Measurements from ENCODE around the gene DUSP22.
"Not testable (repeated sequence)": the region's sequence is repeated elsewhere in the genome, so short reads cannot be mapped to it uniquely, and the experiment has no call there.

DUSP22 gene

DNA sequence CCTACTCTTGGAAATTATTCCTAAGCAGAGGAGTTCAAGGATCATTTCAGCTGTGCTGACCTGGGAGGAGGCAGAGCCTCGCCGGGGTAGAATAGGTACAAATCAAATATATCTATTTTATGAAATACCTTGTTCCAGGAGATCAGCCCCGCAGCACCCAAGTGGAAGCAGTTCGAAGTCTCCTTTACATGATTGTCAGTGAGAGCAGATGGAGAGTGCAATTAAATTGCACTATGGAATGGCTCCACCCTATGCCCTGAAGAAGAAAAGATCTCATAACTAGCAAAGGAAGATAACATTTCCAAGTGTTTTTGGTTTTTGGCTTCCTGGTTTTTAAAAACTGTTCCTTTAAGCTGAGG, 31.4 kb downstream of the DUSP22 start:
- no peak for DNase-seq (ENCODE audit: low read depth in 2 of 2)

DNA sequence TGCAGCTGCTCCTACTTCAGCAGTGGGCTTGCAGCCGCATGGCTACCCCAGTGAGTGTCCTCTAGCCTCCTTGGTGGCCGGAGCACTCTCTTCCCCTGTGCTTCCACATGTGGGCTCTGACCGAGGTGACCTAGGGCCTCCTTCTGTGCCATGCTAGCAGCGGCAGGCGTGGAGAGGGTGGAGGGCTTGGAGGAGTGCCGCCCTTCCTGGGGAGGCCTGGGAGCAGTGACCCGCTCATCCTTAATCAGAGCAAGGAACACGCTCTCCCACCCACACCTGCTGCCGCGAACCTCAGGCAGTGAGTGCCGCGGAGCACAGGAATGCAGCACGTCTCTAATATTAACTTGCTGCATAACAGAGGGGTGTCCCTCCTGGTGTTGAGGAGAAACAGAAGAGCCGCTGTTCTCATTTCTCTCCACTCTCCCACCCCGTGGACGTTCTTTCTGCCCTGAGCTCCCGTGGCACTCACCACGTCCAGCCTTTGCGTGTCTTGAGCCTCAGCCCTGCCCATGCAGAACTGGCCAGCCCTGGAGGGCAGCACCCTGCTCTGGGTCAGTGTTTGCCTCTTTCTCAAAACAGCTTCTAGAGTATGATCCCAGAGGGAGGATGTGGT, 31.9 kb downstream of the DUSP22 start:
- DNase-seq (ENCODE audit: low read depth in 2 of 2), result no peak

DNA sequence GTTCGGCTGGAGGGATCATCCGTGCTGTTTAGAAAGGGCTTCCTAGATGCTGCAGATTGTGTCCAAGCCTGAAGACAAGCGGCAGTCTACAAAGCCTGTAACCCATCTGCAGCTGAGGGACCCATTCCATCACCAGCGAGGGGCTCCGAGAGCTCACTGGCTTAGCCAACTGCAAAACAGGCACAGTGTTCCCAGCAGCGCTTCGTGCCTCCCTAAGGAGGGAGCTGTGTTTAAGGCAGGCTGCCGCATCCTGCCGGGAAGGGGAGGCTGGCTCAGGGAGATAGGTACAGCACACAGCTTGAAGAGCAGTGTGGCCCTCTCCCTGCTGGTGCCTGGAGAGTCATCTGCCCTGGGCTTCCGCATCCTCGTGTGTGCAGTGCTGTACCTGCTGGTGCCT, 32.4 kb downstream of the DUSP22 start:
- no peak for DNase-seq (ENCODE audit: low read depth in 2 of 2)

DNA sequence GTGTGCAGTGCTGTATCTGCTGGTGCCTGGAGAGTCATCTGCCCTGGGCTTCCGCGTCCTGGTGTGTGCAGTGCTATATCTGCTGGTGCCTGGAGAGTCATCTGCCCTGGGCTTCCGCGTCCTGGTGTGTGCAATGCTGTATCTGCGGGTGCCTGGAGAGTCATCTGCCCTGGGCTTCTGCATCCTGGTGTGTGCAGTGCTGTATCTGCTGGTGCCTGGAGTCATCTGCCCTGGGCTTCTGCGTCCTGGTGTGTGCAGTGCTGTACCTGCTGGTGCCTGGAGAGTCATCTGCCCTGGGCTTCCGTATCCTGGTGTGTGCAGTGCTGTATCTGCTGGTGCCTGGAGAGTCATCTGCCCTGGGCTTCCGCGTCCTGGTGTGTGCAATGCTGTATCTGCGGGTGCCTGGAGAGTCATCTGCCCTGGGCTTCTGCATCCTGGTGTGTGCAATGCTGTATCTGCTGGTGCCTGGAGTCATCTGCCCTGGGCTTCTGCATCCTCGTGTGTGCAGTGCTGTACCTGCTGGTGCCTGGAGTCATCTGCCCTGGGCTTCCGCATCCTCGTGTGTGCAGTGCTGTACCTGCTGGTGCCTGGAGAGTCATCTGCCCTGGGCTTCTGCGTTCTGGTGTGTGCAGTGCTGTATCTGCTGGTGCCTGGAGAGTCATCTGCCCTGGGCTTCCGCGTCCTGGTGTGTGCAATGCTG, 33.0 kb downstream of the DUSP22 start:
- DNase-seq (ENCODE audit: low read depth in 2 of 2), result not testable (repeated sequence)

DNA sequence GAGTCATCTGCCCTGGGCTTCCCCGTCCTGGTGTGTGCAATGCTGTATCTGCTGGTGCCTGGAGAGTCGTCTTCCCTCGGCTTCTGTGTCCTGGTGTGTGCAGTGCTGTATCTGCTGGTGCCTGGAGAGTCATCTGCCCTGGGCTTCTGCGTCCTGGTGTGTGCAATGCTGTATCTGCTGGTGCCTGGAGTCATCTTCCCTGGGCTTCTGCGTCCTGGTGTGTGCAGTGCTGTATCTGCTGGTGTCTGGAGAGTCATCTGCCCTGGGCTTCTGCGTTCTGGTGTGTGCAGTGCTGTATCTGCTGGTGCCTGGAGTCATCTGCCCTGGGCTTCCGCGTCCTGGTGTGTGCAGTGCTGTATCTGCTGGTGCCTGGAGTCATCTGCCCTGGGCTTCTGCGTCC, 33.8 kb downstream of the DUSP22 start:
- DNase-seq (ENCODE audit: low read depth in 2 of 2), result not testable (repeated sequence)

DNA sequence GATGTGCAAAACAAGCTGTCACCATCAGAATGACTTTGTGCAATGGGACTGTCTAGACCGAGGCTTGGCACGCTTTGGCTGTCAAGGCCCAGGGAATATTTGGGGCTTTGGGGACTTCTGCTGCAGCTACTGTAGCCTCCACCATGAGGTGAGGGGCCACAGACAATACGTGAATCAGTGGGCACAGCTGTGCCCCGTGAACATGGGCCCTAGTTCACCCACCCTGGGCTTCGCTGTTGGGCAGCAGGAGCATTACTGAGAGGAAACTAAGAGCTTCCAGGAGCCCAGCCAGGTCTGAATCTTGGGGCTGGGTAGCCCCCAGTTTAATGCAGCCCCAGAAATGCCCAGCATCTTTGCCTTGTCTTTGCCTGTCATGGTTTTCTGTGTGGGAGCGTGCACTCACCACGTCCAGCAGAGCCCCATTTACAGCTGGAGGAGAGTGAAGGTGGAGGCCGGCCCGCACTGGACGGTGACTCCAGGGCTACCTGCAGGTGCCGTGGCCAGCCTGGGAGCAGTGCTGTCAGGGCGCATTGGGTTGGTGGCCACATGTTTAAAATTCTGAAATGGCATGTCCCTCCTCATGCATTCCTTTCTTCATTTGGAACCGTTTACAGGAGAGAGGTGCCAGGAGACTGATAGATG, 34.7 kb downstream of the DUSP22 start:
- no peak for DNase-seq (ENCODE audit: low read depth in 2 of 2)

DNA sequence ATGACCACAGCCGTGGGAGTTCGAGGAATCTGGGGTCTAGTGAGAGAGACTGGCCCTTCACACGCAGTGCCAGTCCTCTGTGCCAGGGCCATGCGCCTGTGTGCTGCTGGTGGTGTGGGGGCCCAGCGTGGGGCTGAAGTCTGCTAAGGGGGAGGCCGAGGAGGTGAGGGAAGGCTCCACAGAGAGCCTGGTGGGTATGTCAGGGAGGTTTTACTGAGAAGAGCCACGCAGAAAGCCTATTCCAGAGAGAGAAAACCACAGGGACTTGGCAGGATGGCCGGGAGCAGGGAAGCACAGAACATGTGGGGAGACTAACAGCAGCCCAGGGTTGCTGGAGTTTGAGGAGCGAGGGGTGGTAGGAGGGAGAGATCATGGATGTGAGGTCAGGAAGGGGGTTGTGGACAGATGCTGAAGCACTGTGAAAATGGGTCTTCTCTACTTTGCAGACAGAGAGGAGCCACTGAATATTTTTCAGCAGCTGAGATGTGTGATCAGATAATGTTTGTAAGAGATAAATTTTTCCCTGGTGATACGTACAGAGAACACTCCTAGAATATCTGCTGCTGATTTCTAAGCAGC, 35.3 kb downstream of the DUSP22 start:
- peak in 1 of 2 experiments; percentile 32 for DNase-seq (ENCODE audit: low read depth in 2 of 2)

DNA sequence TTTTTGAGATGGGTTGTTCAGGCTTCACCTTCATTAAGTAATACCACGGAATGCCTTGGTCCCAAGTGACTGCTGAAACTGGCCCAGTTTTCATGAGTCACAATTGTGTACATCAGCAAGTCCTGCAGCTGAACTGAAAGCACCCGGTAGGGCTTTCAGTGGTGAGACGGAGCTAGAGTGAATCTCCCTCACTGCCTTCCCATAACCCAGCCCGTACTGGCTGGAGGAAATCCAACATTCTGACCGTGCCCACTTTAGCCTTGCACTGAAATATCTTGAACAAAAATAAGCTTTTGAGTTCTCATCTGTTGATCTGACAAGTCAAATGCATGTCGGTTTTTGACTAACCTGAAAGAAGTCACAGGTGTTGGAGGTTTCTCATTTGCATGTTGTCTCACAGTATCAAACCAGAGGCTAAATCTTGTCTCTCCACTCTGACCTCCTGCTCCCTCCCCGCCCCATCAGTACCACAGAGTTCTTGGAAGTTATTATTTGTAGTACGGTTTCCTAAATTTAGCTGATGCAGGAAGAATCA, 35.9 kb downstream of the DUSP22 start:
- DNase-seq (ENCODE audit: low read depth in 2 of 2), result peak; percentile 82 to 84

DNA sequence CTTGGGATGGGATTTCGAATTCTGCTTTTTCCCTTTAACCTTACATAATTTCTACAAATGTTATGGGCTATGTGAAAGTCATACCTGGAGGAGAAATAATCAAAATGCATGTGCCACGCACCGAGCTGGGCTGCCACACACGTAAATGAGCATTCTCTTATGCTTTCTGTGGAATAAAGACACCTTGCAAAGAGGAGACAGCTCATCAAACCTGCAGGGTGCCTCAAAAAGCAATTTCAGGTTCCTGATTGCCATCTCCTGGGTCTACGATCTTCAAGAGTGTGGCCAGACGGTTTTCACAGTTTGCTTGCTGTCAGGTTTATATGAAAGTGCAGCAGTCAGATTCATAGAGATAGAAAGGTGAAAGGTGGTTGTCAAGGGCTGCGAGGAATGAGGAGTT, 36.6 kb downstream of the DUSP22 start:
- DNase-seq (ENCODE audit: low read depth in 2 of 2), result no peak

DNA sequence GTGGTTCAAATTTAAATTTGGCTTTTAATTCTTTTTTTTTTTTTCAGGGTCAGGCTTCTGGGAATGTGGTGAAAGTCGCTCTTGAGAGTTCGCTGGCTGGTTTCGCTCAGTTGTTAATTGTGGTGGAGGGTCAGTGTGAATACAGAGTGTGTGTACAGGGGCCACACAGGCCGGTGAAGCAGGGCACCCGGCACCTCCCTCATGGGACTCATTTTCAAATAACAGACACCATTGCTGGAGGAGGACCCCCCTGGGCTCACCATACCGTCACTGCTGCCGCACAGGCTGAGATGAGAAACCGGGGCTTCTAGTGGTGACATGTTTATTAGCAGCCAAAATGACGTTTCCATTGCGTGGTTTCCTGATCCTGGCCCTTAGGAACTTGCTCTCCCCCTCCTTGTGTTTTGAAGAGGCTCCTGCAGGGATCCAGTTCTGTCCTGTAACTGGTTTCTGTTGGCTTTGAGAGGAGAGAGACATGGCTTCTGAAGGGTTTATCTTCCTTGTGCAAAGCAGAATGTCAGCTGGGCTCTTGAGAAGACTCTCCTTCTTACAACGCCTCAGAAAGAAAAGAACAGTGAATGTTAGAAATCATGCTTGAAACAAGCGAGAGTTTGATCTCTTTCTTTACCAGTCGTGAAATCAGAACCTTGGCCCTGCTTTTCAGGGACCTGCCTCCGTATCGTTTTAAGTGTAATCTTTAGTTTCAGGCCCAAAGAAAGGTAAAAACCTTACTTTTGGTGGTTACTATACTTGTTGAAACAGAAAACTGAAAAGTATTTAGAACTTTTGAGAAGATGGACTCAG, 37.8 kb downstream of the DUSP22 start:
- DNase-seq (ENCODE audit: low read depth in 2 of 2), result peak; percentile 55 to 56

DNA sequence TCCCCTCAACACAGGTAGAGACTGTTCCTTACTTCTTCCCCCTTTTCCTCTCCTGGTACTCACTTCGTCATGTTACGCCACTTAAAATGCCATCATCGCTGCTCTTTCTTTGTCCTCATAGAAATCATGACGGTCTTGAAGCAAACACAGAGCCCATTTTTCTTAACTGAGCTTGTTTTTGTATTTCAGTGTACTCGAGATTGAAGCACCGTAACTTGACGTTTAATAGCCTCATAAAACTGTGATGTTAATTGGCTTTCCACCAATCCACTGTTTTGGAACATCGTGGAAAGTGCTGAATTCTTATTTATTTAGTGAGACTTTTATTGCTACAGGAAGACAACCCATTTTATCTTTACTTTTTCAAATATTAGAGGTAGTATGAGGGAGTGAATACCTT, 38.7 kb downstream of the DUSP22 start:
- DNase-seq (ENCODE audit: low read depth in 2 of 2), result no peak

DNA sequence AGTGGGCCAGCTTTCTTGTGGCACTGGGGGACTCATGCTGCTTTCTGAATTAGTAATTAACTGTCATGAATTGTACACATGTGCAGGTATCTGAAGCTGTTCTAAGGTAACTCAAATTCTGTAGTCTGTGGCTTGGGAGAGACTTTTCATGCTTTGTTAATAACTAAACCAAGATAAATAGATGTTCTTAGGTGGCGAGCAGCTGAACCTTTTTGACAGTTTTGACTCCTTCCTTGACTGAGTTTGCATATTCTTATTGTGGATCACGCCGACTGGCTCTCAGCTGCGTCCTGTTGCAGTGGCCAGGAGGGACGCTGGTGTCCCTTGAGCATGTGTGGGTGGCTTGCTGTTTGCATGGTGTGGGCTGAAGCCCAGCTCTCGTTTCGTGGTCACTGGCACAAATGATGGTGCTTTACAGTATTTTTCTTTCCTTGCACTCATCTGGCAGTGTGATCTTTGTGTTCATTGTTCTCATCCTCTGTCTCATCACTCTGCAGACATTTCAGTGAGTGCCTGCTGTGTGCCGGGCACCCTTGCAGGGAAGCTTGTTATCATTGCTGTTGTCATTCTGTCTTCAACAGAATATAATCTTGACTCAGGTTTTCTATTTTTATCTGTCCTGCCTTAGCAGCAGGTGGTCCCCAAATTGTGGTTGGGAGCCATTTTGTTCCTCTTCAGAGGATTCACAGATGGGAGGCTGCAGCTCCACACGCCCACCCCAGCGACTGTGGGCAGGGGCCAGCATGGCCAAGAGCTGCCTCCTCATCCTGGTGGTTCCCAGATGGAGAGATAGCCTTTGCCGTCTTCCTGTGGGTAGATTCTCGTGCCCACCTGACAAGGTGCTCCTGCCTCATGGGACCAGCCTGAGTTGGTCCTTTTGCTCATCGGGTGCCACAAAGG, 39.6 kb downstream of the DUSP22 start:
- no peak for DNase-seq (ENCODE audit: low read depth in 2 of 2)

DNA sequence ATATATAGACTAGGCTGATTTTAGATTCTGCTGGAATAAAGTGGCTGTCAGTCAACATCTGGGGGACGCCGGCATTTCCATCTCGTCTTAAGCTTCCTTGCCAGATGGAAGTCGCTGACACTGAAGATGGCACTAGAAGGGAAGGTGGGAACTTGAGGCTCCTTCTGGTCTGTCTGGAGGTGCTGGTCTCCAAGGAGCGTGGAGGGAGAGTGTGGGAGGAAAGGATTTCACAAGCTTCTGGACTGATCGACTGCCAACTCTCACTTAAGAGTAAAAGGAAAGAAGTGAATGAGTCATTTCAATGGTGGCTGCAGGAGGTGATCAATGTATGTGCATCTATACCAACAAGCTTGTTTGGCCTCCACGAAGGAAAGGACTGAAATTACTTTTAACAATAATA, 40.4 kb downstream of the DUSP22 start:
- peak in 1 of 2 experiments; percentile 21 for DNase-seq (ENCODE audit: low read depth in 2 of 2)

DNA sequence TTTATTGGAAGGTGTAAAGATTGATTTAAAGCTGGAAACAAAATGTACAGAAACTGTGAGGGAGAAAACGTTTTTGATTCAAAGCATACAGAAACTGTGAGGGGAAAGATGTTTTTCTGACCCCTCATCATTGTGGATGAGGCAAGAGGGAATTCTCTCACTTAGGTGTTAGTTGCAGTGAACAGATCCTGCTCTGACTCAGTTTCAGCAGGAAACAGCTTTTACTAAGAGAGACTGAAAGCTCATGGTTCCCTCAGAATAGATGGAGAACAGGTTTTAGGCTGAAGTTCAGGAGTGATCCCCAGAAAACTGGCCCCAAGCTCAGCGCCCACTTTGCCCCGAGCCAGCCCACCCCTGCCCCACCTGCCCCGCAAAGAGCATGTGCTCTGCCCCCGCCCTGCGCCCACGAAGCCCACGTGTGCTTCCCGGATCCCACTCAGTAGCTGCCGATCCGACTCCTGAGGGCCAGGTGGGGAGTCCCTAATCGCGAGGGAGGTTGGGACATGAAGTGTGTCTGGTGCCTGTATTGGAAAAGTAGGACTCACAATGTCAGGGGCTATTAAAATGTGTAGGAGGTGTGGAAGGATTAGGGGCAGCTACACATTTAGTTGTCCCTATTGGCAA, 41.2 kb downstream of the DUSP22 start:
- DNase-seq (ENCODE audit: low read depth in 2 of 2), result no peak

DNA sequence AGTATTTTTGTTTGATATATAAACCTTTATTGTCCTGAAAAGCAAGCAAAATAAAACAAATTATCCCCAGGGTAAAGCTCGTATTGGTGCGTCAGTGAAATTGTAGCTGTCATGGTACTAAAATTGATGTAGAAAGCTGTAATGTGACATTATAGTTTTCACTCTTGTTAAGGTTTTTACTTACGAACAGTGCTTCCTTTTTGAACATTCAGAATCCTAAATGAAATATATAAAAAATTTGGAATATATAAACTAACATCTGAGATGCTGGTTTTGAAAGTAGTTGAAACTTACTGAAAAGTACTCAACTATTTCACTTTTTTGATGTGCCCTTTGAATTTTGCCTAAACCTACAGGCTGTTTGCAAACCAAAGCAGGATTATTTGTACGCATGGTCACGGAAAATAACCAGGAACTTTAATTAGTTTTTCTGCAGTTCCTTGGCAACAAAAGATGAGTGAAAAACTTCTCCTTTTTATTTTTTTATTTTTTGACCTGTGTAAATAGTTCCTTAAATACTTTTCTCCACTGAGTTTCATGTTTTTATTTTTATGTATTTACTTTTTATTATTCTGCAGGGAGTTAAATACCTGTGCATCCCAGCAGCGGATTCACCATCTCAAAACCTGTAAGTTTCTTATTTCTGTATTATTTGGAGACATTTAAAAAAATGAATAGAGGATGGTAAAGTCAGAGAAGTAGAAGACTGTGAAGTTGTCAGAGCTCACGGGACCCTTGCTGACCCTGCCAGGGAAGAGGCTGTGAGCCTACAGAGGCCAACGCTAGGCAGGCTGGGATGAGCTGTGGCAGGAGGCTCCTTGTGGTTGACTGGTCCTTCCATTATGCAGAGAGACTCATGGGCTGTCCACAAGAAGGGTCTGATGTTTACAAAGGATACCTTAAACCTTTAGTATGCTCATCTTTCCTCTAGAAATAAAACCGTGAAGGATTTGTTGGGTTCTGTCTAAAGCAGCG, 42.5 kb downstream of the DUSP22 start:
- no peak for DNase-seq (ENCODE audit: low read depth in 2 of 2)

DNA sequence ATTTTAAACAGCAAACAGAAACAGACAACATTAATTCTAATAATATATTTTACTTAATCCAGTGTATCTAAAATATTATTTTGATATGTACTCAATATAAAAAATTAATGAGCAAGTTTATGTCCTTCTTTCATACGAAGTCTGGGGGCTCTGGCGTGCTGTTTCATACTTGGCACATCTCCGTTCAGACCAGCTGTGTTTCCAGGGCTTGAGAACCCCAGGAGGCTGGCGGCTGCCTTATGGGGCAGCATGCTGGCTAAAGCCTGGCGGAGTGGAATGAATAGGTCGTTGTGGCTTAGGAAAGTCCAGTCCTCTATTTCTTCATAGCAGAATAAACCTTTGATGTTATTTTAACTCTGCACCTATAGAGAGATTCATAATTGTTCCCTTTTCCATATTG, 43.3 kb downstream of the DUSP22 start:
- DNase-seq (ENCODE audit: low read depth in 2 of 2), result no peak

DNA sequence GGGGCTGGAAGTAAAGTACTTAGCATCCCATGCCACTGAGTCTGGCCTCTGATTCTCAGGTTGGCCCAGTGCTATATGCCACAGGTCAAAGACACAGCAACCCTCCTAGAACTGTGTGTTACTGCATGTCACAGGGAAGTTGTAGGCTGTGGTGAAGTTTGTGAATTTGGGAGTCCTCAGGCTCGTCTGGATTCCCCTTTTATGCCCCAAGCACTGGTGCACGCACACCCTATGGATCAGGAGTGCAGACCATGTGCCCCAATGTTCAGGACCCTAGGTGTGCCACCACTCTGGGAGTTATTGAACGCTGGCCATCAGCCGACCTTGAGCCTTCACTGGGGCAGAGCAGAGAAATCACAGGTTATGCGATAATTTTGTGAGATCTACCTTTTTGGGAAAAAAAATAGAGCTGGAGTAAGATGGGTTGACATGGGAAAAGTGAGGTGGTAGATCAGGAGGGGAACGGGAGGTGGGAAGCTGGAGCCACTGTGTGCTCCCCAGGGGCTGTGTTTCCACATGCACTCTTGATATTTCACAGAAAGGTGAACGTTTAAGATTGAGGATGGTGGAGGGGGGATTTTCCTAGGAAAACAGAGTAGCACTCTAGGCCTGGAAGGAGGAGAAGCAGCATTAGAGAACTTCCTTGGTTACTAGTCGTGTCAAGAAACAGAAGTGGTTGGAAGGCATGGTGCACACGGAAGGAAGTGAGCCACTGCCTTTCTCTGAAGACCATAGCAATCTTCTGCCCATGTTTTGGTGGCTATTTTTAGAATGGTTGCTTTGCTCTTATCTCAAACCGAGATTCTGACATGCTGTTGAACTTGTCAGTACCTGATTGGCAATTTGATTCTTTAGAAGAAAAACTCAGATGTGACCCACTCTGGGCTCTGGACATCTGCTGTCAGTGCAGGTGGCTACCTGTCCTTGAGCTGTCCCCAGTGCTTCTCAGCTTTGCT, 44.1 kb downstream of the DUSP22 start:
- no peak for DNase-seq (ENCODE audit: low read depth in 2 of 2)

DNA sequence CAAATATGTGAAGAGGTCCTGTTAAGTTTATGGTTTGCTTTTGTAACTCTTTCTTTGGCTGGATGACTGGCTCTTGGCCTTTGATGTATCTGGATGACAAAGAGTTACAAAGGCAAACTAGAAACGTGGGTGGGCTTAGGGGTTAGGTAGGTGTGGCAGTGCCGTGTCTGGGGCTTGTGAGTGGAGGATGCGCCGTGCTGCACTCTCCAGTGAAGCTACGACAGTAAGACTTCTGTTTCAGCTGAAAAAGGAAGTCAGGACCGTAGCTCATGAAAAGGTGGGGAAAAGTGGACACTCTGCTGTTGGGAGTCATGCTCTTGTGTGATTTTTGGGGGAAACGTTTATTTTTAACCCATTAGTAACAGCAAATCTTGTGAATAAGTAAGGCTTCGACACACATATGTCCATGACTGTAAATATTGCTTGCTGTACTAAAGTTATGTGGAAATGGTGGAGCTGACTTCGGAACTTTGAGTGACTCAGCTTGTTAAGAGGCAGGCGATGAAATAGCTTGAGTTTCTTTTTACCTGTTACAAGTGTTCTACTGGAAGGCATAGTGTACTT, 45.6 kb downstream of the DUSP22 start:
- DNase-seq (ENCODE audit: low read depth in 2 of 2), result no peak

Data from fibroblast of skin of left quadriceps (primary cell).